ENCODE data around the gene RASAL1.

Gene RASAL1

GRCh38 chr12:113077057-113077858 is 58.3 kb downstream of the RASAL1 start:
- Mint-ChIP-seq H3K36me3 (ENCODE audit: low read depth) (peaks cover 5% of the 10 kb centered on the region), H3K27ac (no peak overlapping the region), H3K9me3 (no peaks in the 10 kb centered on the region), H3K4me3 (no peak overlapping the region), H3K4me1 (peaks cover under 1% of the 10 kb centered on the region), H3K27me3 (ENCODE audit: low read depth) (peaks cover 84% of the 10 kb centered on the region)
- no peak for TF ChIP-seq CTCF (IDR thresholded peaks at IDR 0.05; ENCODE audit: unreplicated experiment in 3 of 3)

- peaks cover 13% of the 10 kb centered on the region for H3K4me1 Mint-ChIP-seq
- H3K36me3 Mint-ChIP-seq (ENCODE audit: low read depth): peaks cover 5% of the 10 kb centered on the region
- peaks cover 69% of the 10 kb centered on the region for H3K27me3 Mint-ChIP-seq (ENCODE audit: low read depth)
- H3K4me3 Mint-ChIP-seq: no peak overlapping the region
- no peak overlapping the region for H3K27ac Mint-ChIP-seq
- H3K9me3 Mint-ChIP-seq: peaks cover 2% of the 10 kb centered on the region
- no peak for TF ChIP-seq CTCF (IDR thresholded peaks at IDR 0.05; ENCODE audit: unreplicated experiment in 3 of 3)
These were observed 60.4 kb downstream of the RASAL1 start for GRCh38 chr12:113075137-113075683.

DNA sequence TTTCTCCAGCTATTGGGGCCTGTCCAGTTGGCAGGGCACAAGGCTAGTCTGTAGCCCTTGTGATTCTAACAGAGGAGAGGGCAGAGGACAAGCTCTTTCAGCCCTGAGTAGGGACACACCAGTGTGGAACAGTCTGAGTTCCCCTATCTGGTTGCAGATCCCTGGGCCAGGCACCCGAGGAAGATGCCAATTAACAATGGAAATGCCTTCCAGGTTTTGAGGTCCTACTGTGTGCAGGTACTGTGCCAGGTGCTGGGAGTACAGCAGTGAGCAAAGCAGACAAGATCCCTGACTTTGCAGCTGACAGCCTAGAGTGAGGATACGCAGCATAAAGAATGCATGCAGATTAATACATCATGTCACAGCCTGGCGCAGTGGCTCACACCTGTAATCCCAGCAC is 62.0 kb downstream of the RASAL1 start:
- peaks cover 56% of the 10 kb centered on the region for H3K27me3 Mint-ChIP-seq (ENCODE audit: low read depth)
- H3K4me3 Mint-ChIP-seq: no peak overlapping the region
- H3K4me1 Mint-ChIP-seq: peaks cover 13% of the 10 kb centered on the region
- peaks cover 2% of the 10 kb centered on the region for H3K9me3 Mint-ChIP-seq
- H3K36me3 Mint-ChIP-seq (ENCODE audit: low read depth): peaks cover 5% of the 10 kb centered on the region
- H3K27ac Mint-ChIP-seq: no peak overlapping the region
- TF ChIP-seq CTCF (IDR thresholded peaks at IDR 0.05; ENCODE audit: unreplicated experiment in 3 of 3): no peak

GRCh38 chr12:113072136-113072535 is 63.4 kb downstream of the RASAL1 start:
- H3K27me3 Mint-ChIP-seq (ENCODE audit: low read depth): peaks cover 54% of the 10 kb centered on the region
- peaks cover 13% of the 10 kb centered on the region for H3K4me1 Mint-ChIP-seq
- peaks cover 2% of the 10 kb centered on the region for H3K9me3 Mint-ChIP-seq
- no peak for TF ChIP-seq CTCF (IDR thresholded peaks at IDR 0.05; ENCODE audit: unreplicated experiment in 3 of 3)
- H3K27ac Mint-ChIP-seq: peak overlapping the region; percentile 41 to 78 (median 48)
- peaks cover 5% of the 10 kb centered on the region for H3K36me3 Mint-ChIP-seq (ENCODE audit: low read depth)
- H3K4me3 Mint-ChIP-seq: no peak overlapping the region

- no peak for TF ChIP-seq CTCF (IDR thresholded peaks at IDR 0.05; ENCODE audit: unreplicated experiment in 3 of 3)
- Mint-ChIP-seq H3K27ac (peak overlapping the region; percentile 41 to 78 (median 48)), H3K36me3 (ENCODE audit: low read depth) (peaks cover 5% of the 10 kb centered on the region), H3K9me3 (peaks cover 2% of the 10 kb centered on the region), H3K4me3 (no peak overlapping the region), H3K27me3 (ENCODE audit: low read depth) (peaks cover 51% of the 10 kb centered on the region), H3K4me1 (peaks cover 13% of the 10 kb centered on the region)
These were observed 64.1 kb downstream of the RASAL1 start for GRCh38 chr12:113071135-113072112.
